ENCODE measurements around the gene THAP4. TPM values are rescaled to one million over a fixed set of nuclear protein-coding genes. Genes with fewer than 3 reads are reported as not detected.

THAP4 gene
- polyA plus RNA-seq, 4 donors, result 35.4 to 101 (median 71.5) TPM

DNA sequence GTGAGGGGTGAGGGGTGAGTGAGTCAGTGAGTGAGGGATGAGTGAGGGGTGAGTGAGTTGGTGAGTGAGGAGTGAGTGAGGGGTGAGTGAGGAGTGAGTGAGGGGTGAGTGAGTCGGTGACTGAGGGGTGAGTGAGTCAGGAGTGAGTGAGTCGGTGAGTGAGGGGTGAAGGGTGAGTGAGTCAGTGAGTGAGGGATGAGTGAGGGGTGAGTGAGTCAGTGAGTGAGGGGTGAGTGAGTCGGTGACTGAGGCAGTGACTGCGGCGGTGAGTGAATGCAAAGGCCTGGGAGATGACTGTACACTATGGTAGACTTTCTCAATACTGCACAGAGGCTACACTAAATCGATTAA lies 16.6 kb downstream of the THAP4 start:
- H3K9me3 ChIP-seq (ENCODE audit: control insufficient read depth in 2 of 2, insufficient read depth in 1 of 2, low read depth in 1 of 2, low read length in 1 of 2), result no peaks in the 10 kb centered on the region
- H3K27ac ChIP-seq (ENCODE audit: low read depth in 1 of 3, low read length in 2 of 3), result no peak overlapping the region
- no peak for DNase-seq
- H3K4me3 ChIP-seq (ENCODE audit: low read depth in 1 of 3, low read length in 3 of 3), result no peak overlapping the region
- no peaks in the 10 kb centered on the region for H3K27me3 ChIP-seq (ENCODE audit: control insufficient read depth in 3 of 3, insufficient read depth in 3 of 3, low read length in 3 of 3)
- WGBS, 3 donors, result 78 to 93% (median 80%) methylated on average over 6 of the region's 6 CpGs
- peaks cover 0 to 1% (median 0%) of the 10 kb centered on the region in 3 donors for H3K4me1 ChIP-seq (ENCODE audit: control insufficient read depth in 3 of 3, insufficient read depth in 2 of 3, low read depth in 1 of 3, low read length in 2 of 3)
- peaks cover 0 to 53% (median 1%) of the 10 kb centered on the region in 3 donors for H3K36me3 ChIP-seq (ENCODE audit: control insufficient read depth in 3 of 3, insufficient read depth in 2 of 3, low read depth in 1 of 3, low read length in 3 of 3)
- FAIRE-seq, result no peak

DNA sequence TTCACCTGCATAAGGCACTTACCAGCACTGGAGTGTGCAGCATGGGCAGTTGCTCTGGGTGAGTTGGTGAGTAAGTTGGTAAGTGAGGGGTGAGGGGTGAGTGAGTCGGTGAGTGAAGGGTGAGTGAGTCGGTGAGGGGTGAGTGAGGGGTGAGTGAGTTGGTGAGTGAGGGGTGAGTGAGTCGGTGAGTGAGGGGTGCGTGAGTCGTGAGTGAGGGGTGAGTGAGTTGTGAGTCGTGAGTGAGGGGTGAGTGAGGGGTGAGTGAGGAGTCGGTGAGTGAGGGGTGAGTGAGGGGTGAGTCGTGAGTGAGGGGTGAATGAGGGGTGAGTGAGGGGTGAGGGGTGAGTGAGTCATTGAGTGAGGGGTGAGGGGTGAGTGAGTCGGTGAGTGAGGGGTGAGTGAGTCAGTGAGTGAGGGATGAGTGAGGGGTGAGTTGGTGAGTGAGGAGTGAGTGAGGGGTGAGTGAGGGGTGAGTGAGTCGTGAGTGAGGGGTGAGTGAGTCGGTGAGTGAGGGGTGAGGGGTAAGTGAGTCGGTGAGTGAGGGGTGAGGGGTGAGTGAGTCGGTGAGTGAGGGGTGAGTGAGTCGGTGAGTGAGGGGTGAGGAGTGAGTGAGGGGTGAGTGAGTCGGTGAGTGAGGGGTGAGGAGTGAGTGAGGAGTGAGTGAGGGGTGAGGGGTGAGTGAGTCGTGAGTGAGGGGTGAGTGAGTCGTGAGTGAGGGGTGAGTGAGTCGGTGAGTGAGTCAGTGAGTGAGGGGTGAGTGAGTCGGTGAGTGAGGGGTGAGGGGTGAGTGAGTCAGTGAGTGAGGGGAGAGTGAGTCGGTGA lies 17.1 kb downstream of the THAP4 start:
- FAIRE-seq, result no peak
- WGBS, 3 donors, result 87 to 91% (median 88%) methylated on average over 20 of the region's 20 CpGs
- Histone ChIP-seq H3K4me1 (ENCODE audit: control insufficient read depth in 3 of 3, insufficient read depth in 2 of 3, low read depth in 1 of 3, low read length in 2 of 3) (peaks cover 0 to 1% (median 0%) of the 10 kb centered on the region in 3 donors), H3K4me3 (ENCODE audit: low read depth in 1 of 3, low read length in 3 of 3) (no peak overlapping the region), H3K27me3 (ENCODE audit: control insufficient read depth in 3 of 3, insufficient read depth in 3 of 3, low read length in 3 of 3) (no peaks in the 10 kb centered on the region), H3K36me3 (ENCODE audit: control insufficient read depth in 3 of 3, insufficient read depth in 2 of 3, low read depth in 1 of 3, low read length in 3 of 3) (peaks cover 0 to 51% (median 1%) of the 10 kb centered on the region in 3 donors), H3K27ac (ENCODE audit: low read depth in 1 of 3, low read length in 2 of 3) (no peak overlapping the region), H3K9me3 (ENCODE audit: control insufficient read depth in 2 of 2, insufficient read depth in 1 of 2, low read depth in 1 of 2, low read length in 1 of 2) (no peaks in the 10 kb centered on the region)
- DNase-seq, result no peak

DNA sequence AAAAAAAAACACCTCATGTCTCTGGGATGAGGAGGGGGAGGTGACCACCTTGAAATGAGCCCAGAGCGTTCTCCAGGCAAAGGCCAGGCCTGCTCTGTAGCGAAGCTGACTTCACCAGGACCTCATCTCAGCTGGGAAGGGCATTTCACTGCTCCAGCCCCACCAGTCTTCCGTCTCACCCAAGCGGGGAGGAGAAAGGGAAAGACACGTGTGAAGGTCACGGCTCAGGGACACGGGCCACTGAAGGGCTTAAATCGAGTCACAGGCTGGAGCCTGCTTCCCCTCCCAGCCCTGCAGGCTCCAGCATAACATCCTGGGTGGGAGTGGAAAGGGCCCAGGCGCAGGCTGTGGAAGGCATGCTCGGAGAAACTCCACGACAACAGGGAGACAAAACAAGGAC lies 18.1 kb downstream of the THAP4 start:
- Histone ChIP-seq H3K4me3 (ENCODE audit: low read depth in 1 of 3, low read length in 3 of 3) (no peak overlapping the region), H3K27ac (ENCODE audit: low read depth in 1 of 3, low read length in 2 of 3) (no peak overlapping the region), H3K4me1 (ENCODE audit: control insufficient read depth in 3 of 3, insufficient read depth in 2 of 3, low read depth in 1 of 3, low read length in 2 of 3) (peaks cover 0 to 1% (median 0%) of the 10 kb centered on the region in 3 donors), H3K27me3 (ENCODE audit: control insufficient read depth in 3 of 3, insufficient read depth in 3 of 3, low read length in 3 of 3) (no peaks in the 10 kb centered on the region), H3K36me3 (ENCODE audit: control insufficient read depth in 3 of 3, insufficient read depth in 2 of 3, low read depth in 1 of 3, low read length in 3 of 3) (peaks cover 0 to 43% (median 1%) of the 10 kb centered on the region in 3 donors), H3K9me3 (ENCODE audit: control insufficient read depth in 2 of 2, insufficient read depth in 1 of 2, low read depth in 1 of 2, low read length in 1 of 2) (no peaks in the 10 kb centered on the region)
- FAIRE-seq (no peak), DNase-seq (no peak)
- 85 to 90% (median 89%) methylated on average over 11 of the region's 11 CpGs for WGBS, 3 donors

DNA sequence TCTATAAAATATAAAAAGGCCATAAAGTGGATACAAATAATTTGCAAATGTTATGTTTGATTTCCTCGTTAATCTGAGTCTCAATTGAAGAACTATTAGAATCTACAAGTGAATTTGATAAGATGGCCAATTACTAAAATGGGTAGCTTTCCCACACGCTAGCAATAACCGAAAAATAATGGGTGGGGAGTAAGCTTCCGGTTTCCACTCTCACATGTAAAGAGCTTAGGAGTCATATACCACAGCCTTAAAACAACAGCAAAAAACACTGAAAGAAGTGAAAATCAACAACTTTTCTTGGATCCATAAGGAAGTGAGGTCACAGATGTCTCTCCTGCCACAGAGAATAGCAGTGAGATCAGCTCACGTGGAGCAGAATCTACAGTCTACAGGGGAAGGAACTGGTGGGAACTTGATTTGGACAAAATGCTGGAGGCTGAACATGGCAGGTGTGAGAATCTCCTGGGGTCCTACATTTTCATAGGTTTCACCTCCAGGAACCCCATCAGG lies 18.6 kb downstream of the THAP4 start:
- 76 to 88% (median 80%) methylated on average over 5 of the region's 5 CpGs for WGBS, 3 donors
- FAIRE-seq, result no peak

DNA sequence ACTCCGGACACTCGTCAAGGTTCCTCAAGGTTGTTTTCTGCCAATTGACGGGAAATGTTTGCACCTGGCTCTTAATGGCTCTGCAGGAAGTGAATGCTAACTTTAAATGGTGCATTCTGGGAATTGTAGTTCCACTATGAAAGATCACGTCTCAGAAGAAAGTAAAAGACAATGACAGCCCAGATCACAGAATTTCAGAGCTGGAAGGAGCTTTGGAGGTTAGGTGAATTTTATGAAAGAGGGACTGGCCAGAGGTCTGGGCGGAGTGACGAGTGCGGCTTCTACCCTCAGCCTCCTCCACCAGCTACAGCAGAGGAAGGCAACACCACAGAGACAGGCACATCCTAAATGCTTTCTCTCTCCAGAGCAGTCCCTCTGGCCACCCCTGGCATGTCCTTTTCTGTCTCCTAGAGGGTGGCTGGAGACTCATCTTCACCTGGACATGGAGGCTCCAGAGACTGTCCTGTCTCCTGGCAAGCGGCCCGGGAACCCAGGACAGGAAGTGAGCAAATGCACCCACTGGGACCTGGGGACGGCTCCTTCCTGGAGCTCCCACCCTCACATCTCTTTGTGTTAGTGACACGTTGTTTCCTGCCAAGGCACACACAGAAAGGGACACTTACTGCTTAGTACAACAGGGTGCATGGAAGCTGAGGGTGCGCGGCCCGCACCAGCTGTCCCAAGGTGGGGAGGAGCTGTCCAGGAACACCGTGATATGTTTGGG lies 19.4 kb downstream of the THAP4 start:
- H3K27ac ChIP-seq (ENCODE audit: low read depth in 1 of 3, low read length in 2 of 3), result peak overlapping the region in 1 of 3 donors; percentile 65
- FAIRE-seq, result no peak

More for the DNA sequence above, 18.6 kb downstream of the THAP4 start:
- Histone ChIP-seq H3K27me3 (ENCODE audit: control insufficient read depth in 3 of 3, insufficient read depth in 3 of 3, low read length in 3 of 3) (no peaks in the 10 kb centered on the region), H3K36me3 (ENCODE audit: control insufficient read depth in 3 of 3, insufficient read depth in 2 of 3, low read depth in 1 of 3, low read length in 3 of 3) (peaks cover 0 to 41% (median 1%) of the 10 kb centered on the region in 3 donors), H3K4me1 (ENCODE audit: control insufficient read depth in 3 of 3, insufficient read depth in 2 of 3, low read depth in 1 of 3, low read length in 2 of 3) (peaks cover 0 to 1% (median 0%) of the 10 kb centered on the region in 3 donors), H3K9me3 (ENCODE audit: control insufficient read depth in 2 of 2, insufficient read depth in 1 of 2, low read depth in 1 of 2, low read length in 1 of 2) (no peaks in the 10 kb centered on the region), H3K27ac (ENCODE audit: low read depth in 1 of 3, low read length in 2 of 3) (peak overlapping the region in 1 of 3 donors; percentile 15), H3K4me3 (ENCODE audit: low read depth in 1 of 3, low read length in 3 of 3) (no peak overlapping the region)
- no peak for DNase-seq

DNA sequence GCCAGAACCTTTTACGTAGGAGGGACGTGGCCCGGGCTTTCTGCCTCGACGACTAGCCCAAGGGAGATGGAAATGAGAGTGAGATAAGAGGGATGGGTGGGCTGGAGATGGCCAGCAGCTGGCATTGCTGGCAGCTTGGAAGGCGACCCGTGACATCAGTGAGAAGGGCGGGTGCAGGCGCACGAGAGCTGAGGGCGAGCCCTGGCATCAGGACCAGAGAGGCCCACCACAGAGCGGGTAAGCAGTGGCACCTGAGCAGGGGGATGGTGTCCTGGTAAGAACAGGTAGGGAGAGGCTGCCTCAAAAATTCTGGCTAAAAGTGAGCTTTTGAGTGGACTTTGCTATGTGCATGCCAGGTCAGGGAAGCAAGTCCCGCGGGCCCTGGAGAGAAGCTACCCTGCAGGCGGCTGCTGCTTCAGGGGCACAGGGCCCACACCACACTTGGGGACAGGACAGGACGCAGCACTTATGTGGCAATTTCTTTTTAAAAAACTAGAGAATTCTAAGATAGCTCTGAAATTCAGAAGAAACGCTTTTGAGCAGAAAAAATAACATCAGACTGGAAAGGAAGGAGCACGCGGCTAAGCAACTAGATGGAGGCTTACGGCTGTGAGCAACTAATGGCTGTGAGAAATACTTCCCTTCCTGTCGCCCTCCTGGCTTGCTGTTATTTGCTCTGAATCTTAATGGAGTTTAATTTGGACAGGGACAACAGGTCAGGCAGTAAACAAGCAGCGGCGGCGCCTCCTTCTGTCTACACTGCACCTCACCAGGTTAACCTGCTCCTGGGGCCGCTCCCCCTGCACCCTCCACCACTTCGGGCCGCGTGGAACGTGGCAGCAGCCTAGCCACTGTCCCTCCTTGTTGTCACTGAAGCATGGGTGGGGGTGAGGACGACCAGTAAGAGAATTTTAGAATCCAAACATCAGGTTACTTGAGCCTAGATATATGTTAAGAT lies 20.5 kb downstream of the THAP4 start:
- 91 to 95% (median 93%) methylated on average over 30 of the region's 30 CpGs for WGBS, 3 donors
- Histone ChIP-seq H3K4me3 (ENCODE audit: low read depth in 1 of 3, low read length in 3 of 3) (peak overlapping the region in 2 of 3 donors; percentile 11 to 37), H3K4me1 (ENCODE audit: control insufficient read depth in 3 of 3, insufficient read depth in 2 of 3, low read depth in 1 of 3, low read length in 2 of 3) (peaks cover 0 to 1% (median 0%) of the 10 kb centered on the region in 3 donors), H3K27ac (ENCODE audit: low read depth in 1 of 3, low read length in 2 of 3) (no peak overlapping the region), H3K36me3 (ENCODE audit: control insufficient read depth in 3 of 3, insufficient read depth in 2 of 3, low read depth in 1 of 3, low read length in 3 of 3) (peaks cover 0 to 41% (median 1%) of the 10 kb centered on the region in 3 donors), H3K27me3 (ENCODE audit: control insufficient read depth in 3 of 3, insufficient read depth in 3 of 3, low read length in 3 of 3) (no peaks in the 10 kb centered on the region), H3K9me3 (ENCODE audit: control insufficient read depth in 2 of 2, insufficient read depth in 1 of 2, low read depth in 1 of 2, low read length in 1 of 2) (no peaks in the 10 kb centered on the region)
- DNase-seq (no peak), FAIRE-seq (no peak)

More for the DNA sequence above, 19.4 kb downstream of the THAP4 start:
- peaks cover 0 to 1% (median 0%) of the 10 kb centered on the region in 3 donors for H3K4me1 ChIP-seq (ENCODE audit: control insufficient read depth in 3 of 3, insufficient read depth in 2 of 3, low read depth in 1 of 3, low read length in 2 of 3)
- peak; percentile 68 to 72 for DNase-seq
- no peaks in the 10 kb centered on the region for H3K9me3 ChIP-seq (ENCODE audit: control insufficient read depth in 2 of 2, insufficient read depth in 1 of 2, low read depth in 1 of 2, low read length in 1 of 2)
- H3K4me3 ChIP-seq (ENCODE audit: low read depth in 1 of 3, low read length in 3 of 3), result peak overlapping the region in 2 of 3 donors; percentile 28 to 40
- H3K36me3 ChIP-seq (ENCODE audit: control insufficient read depth in 3 of 3, insufficient read depth in 2 of 3, low read depth in 1 of 3, low read length in 3 of 3), result peaks cover 0 to 39% (median 1%) of the 10 kb centered on the region in 3 donors
- H3K27me3 ChIP-seq (ENCODE audit: control insufficient read depth in 3 of 3, insufficient read depth in 3 of 3, low read length in 3 of 3), result no peaks in the 10 kb centered on the region
- WGBS, 3 donors, result 49 to 60% (median 50%) methylated on average over 15 of the region's 15 CpGs

DNA sequence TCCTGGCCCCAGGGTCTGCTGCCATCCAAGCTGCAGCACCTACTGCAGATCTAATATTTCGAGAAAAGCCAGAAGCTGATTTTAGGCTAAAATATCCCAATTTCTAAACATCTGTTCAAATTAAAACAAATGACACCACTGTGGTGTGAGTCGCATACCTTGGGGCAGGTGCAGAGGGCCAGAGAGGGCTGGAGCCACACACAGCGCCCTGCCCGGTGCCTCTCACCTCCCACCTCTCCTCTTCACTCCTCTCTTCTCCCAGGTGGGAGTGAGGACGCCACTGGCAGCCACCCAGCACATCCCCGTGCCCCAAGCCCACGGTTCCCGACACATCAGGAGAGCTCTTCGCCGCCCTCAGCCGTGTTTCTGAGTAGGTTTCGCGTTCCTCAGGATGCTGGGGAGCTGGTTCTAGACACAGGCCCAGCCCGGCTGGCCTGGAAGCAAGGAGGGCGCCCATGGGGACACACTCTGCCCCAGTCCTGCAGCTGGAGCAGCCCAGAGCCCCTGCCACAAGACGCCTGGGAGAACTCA lies 21.4 kb downstream of the THAP4 start:
- DNase-seq (no peak), FAIRE-seq (no peak)
- WGBS, 3 donors, result 92 to 95% (median 94%) methylated on average over 16 of the region's 16 CpGs
- H3K36me3 ChIP-seq (ENCODE audit: control insufficient read depth in 3 of 3, insufficient read depth in 2 of 3, low read depth in 1 of 3, low read length in 3 of 3), result peaks cover 0 to 41% (median 1%) of the 10 kb centered on the region in 3 donors
- H3K27me3 ChIP-seq (ENCODE audit: control insufficient read depth in 3 of 3, insufficient read depth in 3 of 3, low read length in 3 of 3), result no peaks in the 10 kb centered on the region
- H3K9me3 ChIP-seq (ENCODE audit: control insufficient read depth in 2 of 2, insufficient read depth in 1 of 2, low read depth in 1 of 2, low read length in 1 of 2), result no peaks in the 10 kb centered on the region
- H3K27ac ChIP-seq (ENCODE audit: low read depth in 1 of 3, low read length in 2 of 3), result no peak overlapping the region
- H3K4me1 ChIP-seq (ENCODE audit: control insufficient read depth in 3 of 3, insufficient read depth in 2 of 3, low read depth in 1 of 3, low read length in 2 of 3), result peaks cover 0 to 6% (median 1%) of the 10 kb centered on the region in 3 donors
- no peak overlapping the region for H3K4me3 ChIP-seq (ENCODE audit: low read depth in 1 of 3, low read length in 3 of 3)
